Neural cell (in vitro differentiated cells): Measurements from ENCODE around the gene SHROOM2. TPM values are rescaled to one million over a fixed set of nuclear protein-coding genes. Genes with fewer than 3 reads are reported as not detected.

Experiments
- H2AFZ ChIP-seq: fragments of 200-600, 300-800 bp; sonication (generic), shearing (Covaris generic); 2 replicates; pipeline ENCODE4 v1.6.0; 2014; ENCODE audit warnings: low read depth, mild to moderate bottlenecking, antibody characterized with exemption, low read length, moderate library complexity
- H3F3A ChIP-seq: fragments of 200-600 bp; shearing (Covaris generic); 2 replicates; pipeline ENCODE4 v1.6.1; 2016; ENCODE audit warnings: mild to moderate bottlenecking, moderate library complexity, mixed read lengths, antibody characterized with exemption, low read length; ENCODE audit not compliant: insufficient read depth, poor library complexity, severe bottlenecking
- H3K27ac ChIP-seq: fragments of 200-600, 300-800 bp; sonication (generic), shearing (Covaris generic); 2 replicates; pipeline ENCODE4 v1.5.1; 2014; ENCODE audit warnings: mild to moderate bottlenecking, low read length, moderate library complexity
- H3K27me3 ChIP-seq: fragments of 300-800, 200-600 bp; sonication (generic), shearing (Covaris generic); 2 replicates; pipeline ENCODE4 v1.6.0; 2014; ENCODE audit warnings: mild to moderate bottlenecking, low read depth, low read length, moderate library complexity; ENCODE audit not compliant: insufficient read depth
- H3K36me3 ChIP-seq: fragments of 300-800, 200-600 bp; sonication (generic), shearing (Covaris generic); 2 replicates; pipeline ENCODE4 v1.5.1; 2014; ENCODE audit warnings: mild to moderate bottlenecking, antibody characterized with exemption, low read length, moderate library complexity; ENCODE audit not compliant: insufficient read depth
- H3K4me2 ChIP-seq: fragments of 300-800, 200-600 bp; sonication (generic), shearing (Covaris generic); 2 replicates; pipeline ENCODE4 v1.6.0; 2014; ENCODE audit warnings: mild to moderate bottlenecking, low read length
- H3K4me3 ChIP-seq: fragments of 300-800, 200-600 bp; sonication (generic), shearing (Covaris generic); 2 replicates; pipeline ENCODE4 v1.5.1; 2014; ENCODE audit warnings: mild to moderate bottlenecking, low read length, moderate library complexity
- H3K79me2 ChIP-seq: fragments of 200-600 bp; shearing (Covaris generic); replicated peaks from 2 replicates; pipeline ENCODE4 v1.6.0; 2014; ENCODE audit warnings: mild to moderate bottlenecking, low read length, moderate library complexity; ENCODE audit not compliant: insufficient read depth
- H3K9ac ChIP-seq: fragments of 300-800, 200-600 bp; sonication (generic), shearing (Covaris generic); 2 replicates; pipeline ENCODE4 v1.6.1; 2016; ENCODE audit warnings: mild to moderate bottlenecking, low read length, mixed read lengths
- H3K9me2 ChIP-seq: fragments of 200-600 bp; shearing (Covaris generic); 2 replicates; pipeline ENCODE4 v1.6.1; 2016; ENCODE audit warnings: mild to moderate bottlenecking, low read length, mixed read lengths; ENCODE audit not compliant: insufficient read depth
- H3K9me3 ChIP-seq: fragments of 200-600, 300-800 bp; sonication (generic), shearing (Covaris generic); 2 replicates; pipeline ENCODE4 v1.6.1; 2016; ENCODE audit warnings: mild to moderate bottlenecking, mixed run types, low read length, moderate library complexity, mixed read lengths
- H4K20me1 ChIP-seq: fragments of 200-600 bp; shearing (Covaris generic); 2 replicates; pipeline ENCODE4 v1.6.1; 2016; ENCODE audit warnings: mild to moderate bottlenecking, mixed run types; ENCODE audit not compliant: insufficient read depth
- CTCF ChIP-seq: fragments of 450-650 bp; IDR thresholded peaks from 2 replicates; pipeline ENCODE4 v1.5.1; 2014; ENCODE audit warnings: antibody characterized with exemption, mild to moderate bottlenecking, moderate library complexity; ENCODE audit not compliant: poor library complexity, severe bottlenecking
- EP300 ChIP-seq: fragments of 450-650 bp; conservative IDR thresholded peaks from 2 replicates; pipeline ENCODE4 v1.6.1; 2014; ENCODE audit warnings: antibody characterized with exemption, mild to moderate bottlenecking, moderate library complexity; ENCODE audit not compliant: poor library complexity, severe bottlenecking
- EZH2 ChIP-seq: fragments of 200-600, 300-800 bp; shearing (Covaris generic), sonication (generic); IDR thresholded peaks from 2 replicates; pipeline ENCODE4 v1.6.1; 2014; ENCODE audit warnings: antibody characterized with exemption, low read length, borderline replicate concordance, mild to moderate bottlenecking; ENCODE audit not compliant: insufficient read depth, poor library complexity, severe bottlenecking
- MXI1 ChIP-seq: fragments of 450-650 bp; conservative IDR thresholded peaks from 2 replicates; pipeline ENCODE4 v1.6.1; 2014; ENCODE audit warnings: antibody characterized with exemption, mild to moderate bottlenecking; ENCODE audit not compliant: poor library complexity, severe bottlenecking
- POLR2AphosphoS5 ChIP-seq: IDR thresholded peaks from 2 replicates; pipeline ENCODE4 v1.6.1; 2012
- RAD21 ChIP-seq: fragments of 450-650 bp; conservative IDR thresholded peaks from 2 replicates; pipeline ENCODE4 v1.6.1; 2014; ENCODE audit warnings: antibody characterized with exemption, mild to moderate bottlenecking, moderate library complexity
- REST ChIP-seq: IDR thresholded peaks from 2 replicates; pipeline ENCODE4 v1.6.1; 2012; ENCODE audit warnings: borderline replicate concordance
- SMC3 ChIP-seq: fragments of 450-650 bp; conservative IDR thresholded peaks from 2 replicates; pipeline ENCODE4 v1.6.1; 2014; ENCODE audit warnings: antibody characterized with exemption, mild to moderate bottlenecking, moderate library complexity; ENCODE audit not compliant: poor library complexity
- TAF1 ChIP-seq: IDR thresholded peaks from 2 replicates; pipeline ENCODE4 v1.6.1; 2012; ENCODE audit warnings: low read depth
- polyA plus RNA-seq: library from polyadenylated mRNA; depleted of rRNA; stranded (reverse); fragments of >200 nt; gene quantifications from 2 replicates; pipeline ENCODE4 v1.2.3, GENCODE V29; 2014

The SHROOM2 gene
- polyA plus RNA-seq, 1 donor from 2014 or later: 9.2 TPM

GRCh38 chrX:9845578-9845952 lies 59.3 kb downstream of the SHROOM2 start:
- TF ChIP-seq RAD21 (no peak), EP300 (no peak), MXI1 (no peak), EZH2 (no peak), TAF1 (no peak), SMC3 (no peak), POLR2AphosphoS5 (no peak), REST (no peak), CTCF (no peak)
- Histone ChIP-seq H4K20me1 (no peaks in the 10 kb centered on the region), H3K27ac (no peak overlapping the region), H3K27me3 (no peaks in the 10 kb centered on the region), H3K9ac (no peak overlapping the region), H3K9me3 (no peaks in the 10 kb centered on the region), H2AFZ (no peak overlapping the region), H3K79me2 (no peaks in the 10 kb centered on the region), H3K4me2 (no peak overlapping the region), H3F3A (no peaks in the 10 kb centered on the region), H3K4me3 (no peak overlapping the region), H3K9me2 (no peaks in the 10 kb centered on the region), H3K36me3 (no peaks in the 10 kb centered on the region)

- no peak overlapping the region for H3K9ac ChIP-seq
- H3K9me2 ChIP-seq: no peaks in the 10 kb centered on the region
- no peaks in the 10 kb centered on the region for H3K9me3 ChIP-seq
- H3K27ac ChIP-seq: no peak overlapping the region
- H3K4me3 ChIP-seq: no peak overlapping the region
- H4K20me1 ChIP-seq: no peaks in the 10 kb centered on the region
- no peaks in the 10 kb centered on the region for H3F3A ChIP-seq
- no peak overlapping the region for H2AFZ ChIP-seq
- no peak for TF ChIP-seq TAF1
- TF ChIP-seq REST: no peak
- TF ChIP-seq MXI1: no peak
- no peak for TF ChIP-seq RAD21
- no peak for TF ChIP-seq SMC3
- H3K4me2 ChIP-seq: no peak overlapping the region
- H3K36me3 ChIP-seq: no peaks in the 10 kb centered on the region
- no peaks in the 10 kb centered on the region for H3K79me2 ChIP-seq
- H3K27me3 ChIP-seq: no peaks in the 10 kb centered on the region
Observed at GRCh38 chrX:9846631-9847030, 60.4 kb downstream of the SHROOM2 start.
